D721Med (cell line): ENCODE data around the gene POLN.

Experiments used
- DNase-seq: peaks from one replicate; pipeline ENCODE4 v3.0.0; 2011; ENCODE audit warnings: low spot score; ENCODE audit not compliant: insufficient read length
- FAIRE-seq: peaks from 2 replicates; lab custom pipeline; 2011; peaks lifted over from hg19 to GRCh38; lab: Jason Lieb, UNC
- CTCF ChIP-seq: IDR thresholded peaks from 2 replicates; pipeline ENCODE4 v1.5.1; 2012; ENCODE audit warnings: mild to moderate bottlenecking, control low read depth; ENCODE audit not compliant: insufficient read depth; ENCODE audit errors: missing control alignments

The POLN gene

GRCh38 chr4:2094545-2094944 lies 147.4 kb downstream of the POLN start:
- DNase-seq (no peak), FAIRE-seq (no peak)
- no peak for TF ChIP-seq CTCF

- DNase-seq = no peak
- FAIRE-seq = no peak
- TF ChIP-seq CTCF = no peak
Measured at GRCh38 chr4:2093265-2093664, 148.7 kb downstream of the POLN start.

GRCh38 chr4:2092669-2093053 lies 149.3 kb downstream of the POLN start:
- FAIRE-seq (no peak), DNase-seq (no peak)
- TF ChIP-seq CTCF = no peak

- DNase-seq (no peak), FAIRE-seq (no peak)
- TF ChIP-seq CTCF = no peak
Measured at GRCh38 chr4:2091990-2092668, 149.8 kb downstream of the POLN start.

- FAIRE-seq (no peak), DNase-seq (no peak)
- TF ChIP-seq CTCF = no peak
Measured at GRCh38 chr4:2090642-2091041, 151.3 kb downstream of the POLN start.

- DNase-seq (no peak), FAIRE-seq (no peak)
- no peak for TF ChIP-seq CTCF
Measured at GRCh38 chr4:2089222-2089621, 152.7 kb downstream of the POLN start.

GRCh38 chr4:2087170-2087569 lies 154.8 kb downstream of the POLN start:
- FAIRE-seq = no peak
- DNase-seq = no peak
- no peak for TF ChIP-seq CTCF
